Measurements from ENCODE around the gene TAP2. TPM values are rescaled to one million over a fixed set of nuclear protein-coding genes. Genes with fewer than 3 reads are reported as not detected.
"Not testable (repeated sequence)": the region's sequence is repeated elsewhere in the genome, so short reads cannot be mapped to it uniquely, and the experiment has no call there.

TAP2 gene
- total RNA-seq, 1 donor from 2014 or later: 19.9 TPM

- Histone ChIP-seq H3K27ac (no peak overlapping the region), H3K4me3 (no peak overlapping the region), H3K27me3 (no peaks in the 10 kb centered on the region), H3K4me1 (peaks cover 21% of the 10 kb centered on the region), H3K36me3 (no peaks in the 10 kb centered on the region), H3K9me3 (no peaks in the 10 kb centered on the region)
- DNase-seq (ENCODE audit: extremely low spot score in 2 of 2): no peak
- intact Hi-C loops (cut with DNase I): loop anchor here (10.0 kb wide), 1 partner anchor 281 kb away; no protein-coding TSS in a partner anchor
- TF ChIP-seq POLR2A (IDR thresholded peaks at IDR 0.05) (no peak), POLR2AphosphoS5 (IDR thresholded peaks at IDR 0.05; ENCODE audit: insufficient read depth in 1 of 2, low read depth in 1 of 2) (no peak), CTCF (IDR thresholded peaks at IDR 0.05) (no peak)
Observed at GRCh38 chr6:32883789-32884188, 45.2 kb upstream of the TAP2 start.

GRCh38 chr6:32882879-32883250, 44.3 kb upstream of the TAP2 start:
- intact Hi-C loops (cut with DNase I): loop anchor here (10.0 kb wide), 1 partner anchor 282 kb away; no protein-coding TSS in a partner anchor
- Histone ChIP-seq H3K4me1 (peaks cover 21% of the 10 kb centered on the region), H3K36me3 (no peaks in the 10 kb centered on the region), H3K27ac (no peak overlapping the region), H3K9me3 (no peaks in the 10 kb centered on the region), H3K4me3 (no peak overlapping the region), H3K27me3 (no peaks in the 10 kb centered on the region)
- no peak for DNase-seq (ENCODE audit: extremely low spot score in 2 of 2)
- TF ChIP-seq POLR2A (IDR thresholded peaks at IDR 0.05) (no peak), CTCF (IDR thresholded peaks at IDR 0.05) (no peak), POLR2AphosphoS5 (IDR thresholded peaks at IDR 0.05; ENCODE audit: insufficient read depth in 1 of 2, low read depth in 1 of 2) (no peak)

DNA sequence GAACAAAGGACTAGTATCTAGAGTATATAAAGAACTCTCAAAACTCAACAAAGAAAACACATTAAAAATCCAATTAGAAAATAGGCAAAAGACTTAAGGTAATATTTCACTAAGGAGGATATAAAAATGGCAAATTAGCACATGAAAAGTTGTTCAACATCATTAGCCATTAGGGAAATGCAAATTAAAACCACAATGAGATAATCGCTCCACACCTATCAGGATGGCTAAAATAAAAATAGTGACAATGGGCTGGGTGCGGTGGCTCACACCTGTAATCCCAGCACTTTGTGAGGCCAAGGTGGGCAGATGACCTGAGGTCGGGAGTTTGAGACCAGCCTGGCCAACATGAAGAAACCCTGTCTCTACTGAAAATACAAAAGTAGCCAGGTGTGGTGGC, 42.4 kb upstream of the TAP2 start:
- not testable (repeated sequence) for H3K27me3 ChIP-seq; H3K36me3 ChIP-seq; H3K9me3 ChIP-seq; DNase-seq (ENCODE audit: extremely low spot score in 2 of 2); H3K4me3 ChIP-seq; H3K27ac ChIP-seq; H3K4me1 ChIP-seq
- intact Hi-C loops (cut with DNase I): loop anchor here (10.0 kb wide), 1 partner anchor 284 kb away; no protein-coding TSS in a partner anchor

DNA sequence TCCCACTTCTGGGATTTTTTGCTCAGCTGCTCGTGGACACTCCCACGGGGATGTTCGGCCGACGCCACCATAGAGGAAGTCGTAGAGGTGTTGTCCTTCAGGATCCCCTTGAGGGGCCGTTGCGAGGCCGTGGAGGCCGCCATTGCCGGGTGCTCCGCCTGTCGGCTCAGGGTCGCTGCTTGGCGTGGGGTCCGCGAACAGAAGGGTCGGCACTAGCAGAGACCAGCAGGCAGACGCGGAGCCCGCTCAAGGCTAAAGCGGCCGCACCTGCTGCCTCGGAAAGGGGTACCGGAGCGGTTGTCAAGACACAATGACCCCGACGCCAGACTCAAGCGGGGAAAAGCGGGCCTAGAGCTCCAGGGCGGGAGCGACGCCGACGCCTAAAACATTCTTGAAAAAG, 41.2 kb upstream of the TAP2 start:
- DNase-seq (ENCODE audit: extremely low spot score in 2 of 2): no peak
- H3K4me3 ChIP-seq: no peak overlapping the region
- H3K9me3 ChIP-seq: no peaks in the 10 kb centered on the region
- H3K4me1 ChIP-seq: no peaks in the 10 kb centered on the region
- H3K27ac ChIP-seq: no peak overlapping the region
- no peak for TF ChIP-seq CTCF (IDR thresholded peaks at IDR 0.05)
- TF ChIP-seq POLR2A (IDR thresholded peaks at IDR 0.05): no peak
- TF ChIP-seq POLR2AphosphoS5 (IDR thresholded peaks at IDR 0.05; ENCODE audit: insufficient read depth in 1 of 2, low read depth in 1 of 2): no peak
- no peaks in the 10 kb centered on the region for H3K27me3 ChIP-seq
- no peaks in the 10 kb centered on the region for H3K36me3 ChIP-seq
- intact Hi-C loops (cut with DNase I): loop anchor here (10.0 kb wide), 1 partner anchor 285 kb away; no protein-coding TSS in a partner anchor

DNA sequence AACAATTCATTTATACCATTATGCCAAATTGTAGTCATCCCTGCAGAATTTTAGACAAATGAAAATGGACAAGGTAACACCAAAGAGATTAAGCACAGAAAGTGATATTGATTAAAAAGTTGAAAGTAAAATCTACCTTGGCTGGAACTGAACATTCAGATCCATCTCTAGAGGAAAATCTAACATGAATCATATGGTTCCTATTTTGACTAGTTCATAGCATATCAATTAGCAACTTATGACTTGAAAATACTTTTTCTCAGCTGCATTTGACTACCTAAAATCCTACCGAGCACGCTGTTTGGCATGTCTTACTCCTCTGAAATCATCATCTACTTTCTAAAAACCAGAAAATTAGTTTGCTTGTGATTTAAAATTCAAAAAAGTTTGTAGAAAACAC, 38.1 kb upstream of the TAP2 start:
- TF ChIP-seq POLR2A (IDR thresholded peaks at IDR 0.05) (no peak), CTCF (IDR thresholded peaks at IDR 0.05) (no peak), POLR2AphosphoS5 (IDR thresholded peaks at IDR 0.05; ENCODE audit: insufficient read depth in 1 of 2, low read depth in 1 of 2) (no peak)
- DNase-seq (ENCODE audit: extremely low spot score in 2 of 2): no peak
- H3K4me3 ChIP-seq: no peak overlapping the region
- H3K36me3 ChIP-seq: no peaks in the 10 kb centered on the region
- no peak overlapping the region for H3K27ac ChIP-seq
- intact Hi-C loops (cut with DNase I): no loop called here
- H3K27me3 ChIP-seq: no peaks in the 10 kb centered on the region
- no peaks in the 10 kb centered on the region for H3K9me3 ChIP-seq
- no peaks in the 10 kb centered on the region for H3K4me1 ChIP-seq

DNA sequence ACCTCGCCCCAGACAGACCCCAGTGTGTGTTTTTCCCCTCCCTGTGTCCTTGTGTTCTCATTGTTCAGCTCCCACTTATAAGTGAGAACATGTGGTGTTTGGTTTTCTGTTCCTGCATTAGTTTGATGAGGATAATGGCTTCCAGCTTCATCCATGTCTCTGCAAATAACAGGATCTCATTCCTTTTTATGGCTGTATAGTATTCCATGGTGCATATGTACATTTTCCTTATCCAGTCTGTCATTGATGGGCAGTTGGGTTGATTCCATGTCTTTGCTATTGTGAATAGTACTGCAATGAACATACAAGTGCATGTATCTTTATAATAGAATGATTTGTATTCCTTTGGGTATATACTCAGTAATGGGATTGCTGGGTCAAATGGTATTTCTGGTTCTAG, 35.4 kb upstream of the TAP2 start:
- H3K9me3 ChIP-seq; H3K27ac ChIP-seq; H3K4me3 ChIP-seq; H3K27me3 ChIP-seq; H3K4me1 ChIP-seq; H3K36me3 ChIP-seq; DNase-seq (ENCODE audit: extremely low spot score in 2 of 2); intact Hi-C loops (cut with DNase I): not testable (repeated sequence)
